WERI-Rb-1 (cell line): ENCODE measurements around the gene PNMA6E.
"Not testable (repeated sequence)": the region's sequence is repeated elsewhere in the genome, so short reads cannot be mapped to it uniquely, and the experiment has no call there.

Experiments
- DNase-seq: peaks from one replicate; pipeline ENCODE4 v3.0.0-alpha.2; 2020
- H3K27ac ChIP-seq: fragments of 250-450 bp; sonication (Bioruptor Pico); 2 replicates; pipeline ENCODE4 v1.5.1; 2020; ENCODE audit warnings: mild to moderate bottlenecking, moderate library complexity
- H3K27me3 ChIP-seq: fragments of 250-450 bp; sonication (Bioruptor Pico); 2 replicates; pipeline ENCODE4 v1.5.1; 2021; ENCODE audit warnings: mild to moderate bottlenecking, low read depth, moderate library complexity; ENCODE audit not compliant: insufficient read depth, severe bottlenecking
- H3K36me3 ChIP-seq: fragments of 250-450 bp; sonication (Bioruptor Pico); 2 replicates; pipeline ENCODE4 v1.5.1; 2020; ENCODE audit warnings: mild to moderate bottlenecking, moderate library complexity
- H3K4me3 ChIP-seq: 2 replicates; pipeline ENCODE4 v1.5.1; 2011; ENCODE audit warnings: low read depth, mild to moderate bottlenecking, control low read depth, low read length
- H3K9me3 ChIP-seq: fragments of 250-450 bp; sonication (Bioruptor Pico); 2 replicates; pipeline ENCODE4 v1.5.1; 2021; ENCODE audit warnings: mild to moderate bottlenecking, moderate library complexity; ENCODE audit not compliant: severe bottlenecking
- CTCF ChIP-seq: IDR thresholded peaks from 2 replicates; pipeline ENCODE4 v1.5.1; 2011; ENCODE audit warnings: low read depth, mild to moderate bottlenecking, control low read depth, inconsistent platforms, low read length

The PNMA6E gene

GRCh38 chrX:153388722-153389459, 12.3 kb downstream of the PNMA6E start:
- Histone ChIP-seq H3K36me3 (no peaks in the 10 kb centered on the region), H3K9me3 (peaks cover 4% of the 10 kb centered on the region), H3K27ac (no peak overlapping the region), H3K4me3 (no peak overlapping the region), H3K27me3 (peaks cover 27% of the 10 kb centered on the region)
- no peak for DNase-seq
- no peak for TF ChIP-seq CTCF

- H3K4me3 ChIP-seq = no peak overlapping the region
- no peak for DNase-seq
- TF ChIP-seq CTCF = no peak
- no peaks in the 10 kb centered on the region for H3K36me3 ChIP-seq
- H3K27ac ChIP-seq = no peak overlapping the region
- H3K27me3 ChIP-seq = peaks cover 26% of the 10 kb centered on the region
- H3K9me3 ChIP-seq = peaks cover 7% of the 10 kb centered on the region
Measured at GRCh38 chrX:153387987-153388721, 13.0 kb downstream of the PNMA6E start.

DNA sequence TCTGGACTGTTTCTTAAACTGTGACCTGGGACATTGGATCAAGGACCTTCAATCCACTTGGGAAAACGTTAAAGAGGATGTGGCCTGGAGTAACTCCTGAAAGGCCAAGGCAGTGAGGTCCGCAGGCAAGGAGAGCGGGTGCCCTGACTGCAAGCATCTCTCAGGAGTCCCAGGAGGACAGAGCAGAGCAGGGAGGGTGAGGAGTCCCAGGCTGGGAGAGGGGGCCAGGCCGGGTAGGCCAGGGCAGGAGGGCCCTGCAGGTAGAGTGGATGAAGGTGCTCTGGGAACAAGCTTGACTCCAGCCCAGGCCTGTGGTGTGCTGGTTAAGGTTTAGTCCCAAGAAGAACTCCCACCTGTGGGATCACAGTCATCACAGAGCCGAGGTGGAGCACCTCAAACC, 13.8 kb downstream of the PNMA6E start:
- Histone ChIP-seq H3K4me3 (no peak overlapping the region), H3K36me3 (no peaks in the 10 kb centered on the region), H3K27me3 (peaks cover 18% of the 10 kb centered on the region), H3K27ac (no peak overlapping the region), H3K9me3 (peaks cover 11% of the 10 kb centered on the region)
- no peak for DNase-seq
- TF ChIP-seq CTCF = no peak

GRCh38 chrX:153386097-153386496, 15.1 kb downstream of the PNMA6E start:
- Histone ChIP-seq H3K27me3 (peaks cover 19% of the 10 kb centered on the region), H3K9me3 (peaks cover 7% of the 10 kb centered on the region), H3K36me3 (no peaks in the 10 kb centered on the region), H3K4me3 (no peak overlapping the region), H3K27ac (no peak overlapping the region)
- DNase-seq = no peak
- no peak for TF ChIP-seq CTCF

- H3K4me3 ChIP-seq, DNase-seq, H3K27ac ChIP-seq, H3K9me3 ChIP-seq, H3K36me3 ChIP-seq: not testable (repeated sequence)
- H3K27me3 ChIP-seq = peaks cover 23% of the 10 kb centered on the region
Measured at GRCh38 chrX:153384973-153385372, 16.2 kb downstream of the PNMA6E start.

GRCh38 chrX:153384390-153384789, 16.8 kb downstream of the PNMA6E start:
- no peak for TF ChIP-seq CTCF
- Histone ChIP-seq H3K27ac (no peak overlapping the region), H3K4me3 (no peak overlapping the region), H3K9me3 (peaks cover 7% of the 10 kb centered on the region), H3K36me3 (no peaks in the 10 kb centered on the region), H3K27me3 (peaks cover 23% of the 10 kb centered on the region)
- no peak for DNase-seq
